HG03097 (cell line): Measurements from ENCODE around the gene FAM83G.
"Not testable (repeated sequence)": the region's sequence is repeated elsewhere in the genome, so short reads cannot be mapped to it uniquely, and the experiment has no call there.

Experiments used
- ATAC-seq: cut with Tn5 transposase; IDR thresholded peaks from one replicate; pipeline ENCODE4 v1.9.1; 2021; ENCODE audit not compliant: unreplicated experiment, low FRiP score

The FAM83G gene

GRCh38 chr17:18959071-18959844, 45.3 kb downstream of the FAM83G start:
- no peak for ATAC-seq

- ATAC-seq, result no peak
Measured at GRCh38 chr17:18958611-18959010, 46.0 kb downstream of the FAM83G start.

DNA sequence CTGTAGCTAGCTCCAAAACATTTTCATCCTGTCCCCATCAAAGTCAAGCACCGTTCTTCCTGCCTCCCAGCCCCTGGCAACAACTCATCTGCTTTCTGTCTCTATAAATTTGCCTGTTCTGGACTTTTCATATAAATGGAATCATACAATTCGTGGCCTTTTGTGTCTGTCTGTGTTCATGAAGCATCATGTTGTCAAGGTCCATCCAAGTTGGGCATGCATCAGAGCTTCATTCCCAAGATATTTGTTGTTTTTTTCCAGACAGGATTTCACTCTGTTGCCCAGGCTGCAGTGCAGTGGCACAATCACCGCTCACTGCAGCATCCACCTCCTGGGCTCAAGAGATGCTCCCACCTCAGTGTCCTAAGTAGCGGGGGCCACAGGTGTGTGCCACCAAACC, 46.7 kb downstream of the FAM83G start:
- no peak for ATAC-seq

DNA sequence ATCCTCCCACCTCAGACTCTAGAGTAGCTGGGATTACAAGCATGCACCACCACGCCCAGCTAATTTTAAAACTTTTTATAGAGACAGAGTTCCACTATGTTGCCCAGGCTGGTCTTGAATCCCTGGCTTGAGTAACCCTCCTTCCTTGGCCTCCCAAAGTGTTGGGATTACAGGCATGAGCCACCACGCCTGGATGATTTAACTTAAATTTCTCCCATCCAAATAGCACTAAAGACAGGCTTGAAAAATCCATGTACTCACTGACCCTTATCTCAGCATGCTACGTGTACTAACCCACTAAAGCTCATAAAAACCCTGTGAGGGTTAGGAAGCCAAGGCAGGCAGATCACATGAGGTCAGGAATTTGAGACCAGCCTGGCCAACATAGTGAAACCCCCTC, 48.0 kb downstream of the FAM83G start:
- no peak for ATAC-seq

- not testable (repeated sequence) for ATAC-seq
Measured at GRCh38 chr17:18956021-18956420, 48.5 kb downstream of the FAM83G start.

GRCh38 chr17:18955009-18955408, 49.6 kb downstream of the FAM83G start:
- ATAC-seq, result no peak

GRCh38 chr17:18954321-18954720, 50.2 kb downstream of the FAM83G start:
- ATAC-seq, result no peak

- no peak for ATAC-seq
Measured at GRCh38 chr17:18953231-18953728, 51.3 kb downstream of the FAM83G start.

- no peak for ATAC-seq
Measured at GRCh38 chr17:18951941-18952842, 52.4 kb downstream of the FAM83G start, which contains the start of gene SLC5A10. SLC5A10 (plus strand) TSS chr17:18952165; CDS start chr17:18952206, 41 bp downstream.

DNA sequence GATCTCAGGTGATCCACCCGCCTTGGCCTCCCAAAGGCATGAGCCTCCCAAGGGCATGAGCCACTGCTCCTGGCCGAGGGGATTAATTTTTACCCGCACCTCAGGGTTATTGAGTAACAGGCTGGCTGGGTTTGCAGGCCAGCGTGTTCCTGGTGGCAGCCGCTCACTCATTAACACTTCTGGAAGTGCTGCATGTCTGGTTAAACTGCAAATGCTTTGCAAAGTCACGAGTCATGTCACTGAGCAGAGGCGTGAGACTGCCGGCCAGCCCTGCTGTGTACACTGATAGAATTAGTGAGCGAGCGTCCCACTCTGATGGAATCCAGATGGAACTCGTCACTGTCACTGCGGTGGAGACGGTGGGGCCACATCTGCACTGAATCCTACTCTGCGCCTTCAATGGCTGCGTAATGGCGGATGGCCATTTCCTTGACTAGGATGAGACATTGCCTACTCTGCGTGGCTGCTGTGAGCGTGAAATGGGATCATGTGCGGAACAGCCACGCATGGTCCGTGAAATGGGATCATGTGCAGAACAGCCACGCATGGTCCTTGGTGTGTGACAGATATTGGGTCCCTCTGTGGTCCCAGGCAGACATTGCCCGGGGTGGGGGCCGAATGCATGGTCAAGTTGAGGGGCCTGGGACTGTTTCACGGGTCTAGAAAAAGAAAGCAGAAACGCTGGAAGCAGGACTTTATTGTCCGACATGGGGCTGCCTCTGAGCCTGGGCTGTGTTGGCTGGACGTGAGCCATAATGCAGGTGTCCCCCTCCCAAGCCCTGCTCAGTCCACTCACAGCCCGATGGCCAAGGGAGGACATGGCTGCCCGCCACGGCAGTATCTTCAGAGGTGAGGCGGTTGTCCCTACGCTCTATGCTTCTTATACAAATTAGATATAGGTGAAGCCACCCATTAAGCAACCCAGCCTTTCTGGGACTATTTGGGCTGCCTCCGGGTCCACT, 53.3 kb downstream of the FAM83G start:
- no peak for ATAC-seq

DNA sequence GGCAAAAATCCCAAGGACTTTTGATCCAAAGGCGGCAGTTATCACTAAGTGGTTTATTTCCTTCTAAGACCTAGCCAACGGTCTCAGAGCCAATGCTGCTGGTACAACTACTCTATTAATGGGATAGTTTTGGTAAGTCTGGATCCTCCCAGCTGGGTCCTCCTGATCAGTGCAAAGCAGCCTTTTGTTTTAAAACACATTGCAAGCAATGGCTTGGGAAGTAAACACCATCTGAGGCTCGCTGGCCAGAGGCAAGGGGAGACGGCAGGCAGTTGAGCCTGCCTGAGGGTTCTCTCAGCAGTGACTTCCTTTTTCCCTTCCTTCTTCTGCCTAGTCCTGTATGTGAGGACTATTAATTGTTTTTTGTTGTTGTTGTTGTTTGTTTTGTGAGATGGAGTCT, 54.2 kb downstream of the FAM83G start:
- no peak for ATAC-seq

DNA sequence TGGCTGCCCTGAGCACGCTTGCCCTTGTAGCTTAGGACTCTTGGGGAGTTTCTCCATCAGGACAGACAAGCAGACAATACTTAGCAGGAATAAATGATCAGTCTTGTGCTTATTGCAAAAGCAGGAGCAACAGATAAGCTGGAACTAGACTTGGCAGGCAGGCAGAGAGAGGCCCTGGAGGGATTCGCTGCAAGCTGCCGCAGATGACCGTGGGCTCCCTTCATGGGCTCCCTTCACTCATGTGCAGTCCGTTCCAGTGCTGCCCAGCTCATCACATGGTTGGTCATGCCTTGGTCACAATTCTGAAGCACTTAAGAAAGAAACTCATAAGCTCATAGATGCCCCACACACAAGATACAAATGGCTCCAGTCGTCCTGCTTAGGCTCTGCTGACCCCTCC, 55.0 kb downstream of the FAM83G start:
- ATAC-seq, result no peak

- no peak for ATAC-seq
Measured at GRCh38 chr17:18948476-18949006, 56.0 kb downstream of the FAM83G start.

GRCh38 chr17:18947866-18948265, 56.7 kb downstream of the FAM83G start:
- ATAC-seq, result no peak

GRCh38 chr17:18946536-18946935, 58.0 kb downstream of the FAM83G start:
- ATAC-seq, result no peak

- no peak for ATAC-seq
Measured at GRCh38 chr17:18944646-18945045, 59.9 kb downstream of the FAM83G start.

DNA sequence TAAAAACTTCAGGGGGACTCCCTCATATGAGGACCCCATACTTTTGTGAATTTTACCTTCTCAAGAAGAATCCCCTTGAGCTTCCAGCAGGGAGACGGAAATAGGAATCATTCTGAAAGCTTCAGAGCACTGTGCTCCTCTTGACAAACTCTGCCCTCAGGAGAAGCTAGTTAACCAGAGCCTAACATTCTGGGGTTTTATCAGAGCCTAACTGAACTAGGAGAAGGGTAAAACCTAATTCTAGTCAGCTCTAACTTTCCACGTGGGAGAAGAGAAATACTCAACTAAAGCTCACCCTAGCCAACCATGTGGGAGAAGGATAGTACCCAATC, 65.9 kb downstream of the FAM83G start:
- no peak for ATAC-seq

- no peak for ATAC-seq
Measured at GRCh38 chr17:18937981-18938691, 66.4 kb downstream of the FAM83G start.
